ENCODE data around the gene CRB2. TPM values are rescaled to one million over a fixed set of nuclear protein-coding genes. Genes with fewer than 3 reads are reported as not detected.

The CRB2 gene
- total and polyA plus RNA-seq, 2 of the 4 experiments (the other 2 are of a cell fraction) = not detected

- Histone ChIP-seq H2BK120ac (ENCODE audit: low read depth, low read length) (no peak overlapping the region), H3K18ac (ENCODE audit: low read depth, low read length) (no peak overlapping the region), H4K91ac (ENCODE audit: insufficient read depth, low read depth, low read length) (no peak overlapping the region), H3K4me2 (ENCODE audit: low read depth, low read length) (no peak overlapping the region), H2BK20ac (ENCODE audit: low read depth, low read length) (no peak overlapping the region), H3K79me1 (ENCODE audit: low read depth in 1 of 2, low read length in 2 of 2) (no peaks in the 10 kb centered on the region), H2AK5ac (ENCODE audit: low read depth, low read length) (no peak overlapping the region), H3K23ac (ENCODE audit: low read depth, low read length) (no peak overlapping the region), H3K36me3 (ENCODE audit: control insufficient read depth, insufficient read depth, low read length) (no peaks in the 10 kb centered on the region), H3K56ac (ENCODE audit: extremely low read depth, insufficient read depth, low read length) (no peak overlapping the region), H3K9me1 (ENCODE audit: insufficient read depth, low read length) (no peaks in the 10 kb centered on the region), H2AK9ac (replicated peaks; ENCODE audit: low read depth, low read length, poor library complexity) (no peak overlapping the region), H4K8ac (ENCODE audit: low read depth in 2 of 2, low read length in 2 of 2) (no peak overlapping the region), H4K5ac (ENCODE audit: low read depth, low read length) (no peak overlapping the region), H3K9me3 (ENCODE audit: control insufficient read depth, insufficient read depth, low read length) (peaks cover 4% of the 10 kb centered on the region; the same call in 1 of the 2 replicates), H3K14ac (replicated peaks; ENCODE audit: low read depth, low read length) (no peak overlapping the region), H3K4me3 (ENCODE audit: insufficient read depth, low read depth, low read length) (no peak overlapping the region), H3K27ac (ENCODE audit: insufficient read depth, low read length) (no peak overlapping the region), H2BK5ac (ENCODE audit: low read depth, low read length, poor library complexity, severe bottlenecking) (no peak overlapping the region), H3K4me1 (ENCODE audit: control insufficient read depth, insufficient read depth, low read length) (no peaks in the 10 kb centered on the region; the same call in 1 of the 2 replicates), H3K27me3 (ENCODE audit: control insufficient read depth, insufficient read depth, low read length) (peaks cover 22% of the 10 kb centered on the region; the same call in 1 of the 2 replicates), H3K9ac (ENCODE audit: low read depth, low read length) (no peak overlapping the region), H2BK15ac (ENCODE audit: low read depth, low read length) (no peak overlapping the region), H2AFZ (replicated peaks; ENCODE audit: low read length, poor library complexity) (no peak overlapping the region), H4K20me1 (ENCODE audit: insufficient read depth, low read length) (no peaks in the 10 kb centered on the region), H3K4ac (ENCODE audit: low read depth, low read length) (no peak overlapping the region)
- TF ChIP-seq MAFK (IDR thresholded peaks at IDR 0.05; ENCODE audit: low read depth, low read length) = no peak
- no peak for TF ChIP-seq RFX5 (IDR thresholded peaks at IDR 0.05; ENCODE audit: low read depth, low read length)
- no peak for TF ChIP-seq USF2 (IDR thresholded peaks at IDR 0.05; ENCODE audit: low read depth, low read length)
- TF ChIP-seq RCOR1 (IDR thresholded peaks at IDR 0.05; ENCODE audit: insufficient replicate concordance, low read length) = no peak
- TF ChIP-seq SMC3 (IDR thresholded peaks at IDR 0.05; ENCODE audit: low read depth, low read length) = no peak
- TF ChIP-seq RAD21 (IDR thresholded peaks at IDR 0.05; ENCODE audit: low read length) = no peak
- no peak for TF ChIP-seq BHLHE40 (IDR thresholded peaks at IDR 0.05; ENCODE audit: low read depth, low read length)
- in situ Hi-C loops (cut with MboI; ENCODE audit: low sequenced_read_pairs) (no loop called here), dilution Hi-C loops (cut with HindIII; ENCODE audit: low sequenced_read_pairs, unreplicated experiment) (no loop called here), intact Hi-C loops (cut with micrococcal nuclease) (no loop called here)
- no TSS peak for BruUV-seq (replicated peaks)
- ChIA-PET POLR2A (ENCODE audit: unreplicated experiment) (no interaction called here), CTCF (no interaction called here)
- ATAC-seq (ENCODE audit: low read depth) = no peak
- DNase-seq = no peak
- 40% methylated on average over 2 of the region's 7 CpGs; no CpG with 5 or more reads in 1 of the 2 experiments for WGBS, 2 experiments (ENCODE audit: extremely low coverage in 2 of 2, insufficient read length in 1 of 2)
These were observed 37.0 kb upstream of the CRB2 start for GRCh38 chr9:123318961-123319421.

Data from IMR-90 (cell line).